Measurements from ENCODE around the gene KLHL35.
A peak's percentile ranks its signal among the peaks of the same experiment; 100 is the strongest.

The KLHL35 gene

DNA sequence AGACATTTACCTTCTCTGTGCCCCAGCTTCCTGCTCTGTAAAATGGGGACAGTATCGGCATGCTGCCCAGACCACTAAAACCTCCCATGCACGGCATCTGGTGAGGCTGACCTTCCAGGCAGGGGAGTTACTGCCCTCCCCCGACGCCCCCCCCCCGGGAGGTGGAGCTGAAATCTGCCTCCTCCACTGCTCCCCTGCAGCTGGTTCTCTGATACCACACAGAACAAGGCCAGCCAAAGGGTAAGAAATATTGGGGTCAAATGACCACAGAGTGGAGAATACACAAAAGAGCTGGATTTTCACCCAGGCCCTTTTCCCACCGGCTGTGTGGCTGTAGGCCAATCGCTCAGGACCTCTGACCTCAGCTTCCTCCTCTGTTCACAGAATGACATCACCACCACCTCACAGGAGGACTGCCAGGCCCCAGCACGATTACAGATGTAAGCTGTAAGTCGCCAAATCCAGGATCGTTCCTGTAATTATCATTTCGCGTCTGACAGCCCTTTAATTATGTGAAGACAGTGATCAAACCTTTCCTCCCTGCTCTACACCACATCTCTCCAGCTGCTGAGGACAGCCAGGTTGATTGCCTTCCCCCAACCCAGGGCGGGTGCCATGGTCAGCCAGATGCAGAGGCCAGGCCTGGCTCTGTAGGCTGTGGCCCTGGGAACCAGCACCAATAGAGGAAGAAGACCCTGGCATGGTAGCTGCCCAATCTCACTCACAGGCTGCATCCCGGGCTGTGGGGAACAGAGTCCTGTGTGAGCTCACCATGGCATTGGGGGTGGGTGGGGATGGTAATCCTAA is 35.7 kb upstream of the KLHL35 start:
- DNase-seq, result no peak

DNA sequence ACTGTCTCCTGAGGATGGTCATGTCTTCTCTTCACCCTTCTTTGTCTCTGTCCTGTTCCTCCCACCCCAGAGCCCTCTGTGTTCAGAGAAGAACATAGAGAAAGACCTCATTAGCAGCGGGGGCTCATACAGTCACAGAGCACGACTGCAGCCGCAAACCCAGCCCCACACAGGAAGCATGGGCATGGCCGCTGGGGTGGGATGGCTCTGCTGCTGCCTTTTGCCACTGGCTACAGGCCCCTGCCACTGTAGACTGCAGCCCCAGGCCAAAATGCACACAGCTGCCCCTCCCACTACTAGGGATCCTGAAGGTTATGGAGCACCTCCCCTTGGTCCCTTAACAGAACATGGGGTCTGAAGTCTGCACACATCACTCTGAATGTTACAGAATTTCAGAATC is 34.9 kb upstream of the KLHL35 start:
- DNase-seq, result no peak

DNA sequence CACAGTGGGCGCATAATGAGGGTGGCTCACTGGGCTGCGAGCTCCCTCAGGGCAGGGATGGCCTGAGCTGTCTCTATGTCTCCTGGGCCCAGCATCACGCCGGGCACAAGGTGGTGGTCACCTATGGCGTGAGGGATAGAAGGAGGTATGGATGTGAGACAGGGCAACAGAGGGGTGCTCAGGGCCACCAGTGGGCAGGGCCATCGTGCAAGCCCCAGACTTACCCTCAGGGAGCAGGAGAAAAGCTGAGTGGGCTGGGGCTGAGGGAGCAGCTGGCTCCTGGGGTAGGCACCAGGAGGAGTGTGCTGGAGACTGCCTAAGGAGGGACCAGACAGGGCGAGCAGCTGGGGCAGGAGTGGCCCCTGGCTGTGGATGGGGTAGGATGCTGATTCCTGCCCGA is 34.3 kb upstream of the KLHL35 start:
- DNase-seq, result no peak

DNA sequence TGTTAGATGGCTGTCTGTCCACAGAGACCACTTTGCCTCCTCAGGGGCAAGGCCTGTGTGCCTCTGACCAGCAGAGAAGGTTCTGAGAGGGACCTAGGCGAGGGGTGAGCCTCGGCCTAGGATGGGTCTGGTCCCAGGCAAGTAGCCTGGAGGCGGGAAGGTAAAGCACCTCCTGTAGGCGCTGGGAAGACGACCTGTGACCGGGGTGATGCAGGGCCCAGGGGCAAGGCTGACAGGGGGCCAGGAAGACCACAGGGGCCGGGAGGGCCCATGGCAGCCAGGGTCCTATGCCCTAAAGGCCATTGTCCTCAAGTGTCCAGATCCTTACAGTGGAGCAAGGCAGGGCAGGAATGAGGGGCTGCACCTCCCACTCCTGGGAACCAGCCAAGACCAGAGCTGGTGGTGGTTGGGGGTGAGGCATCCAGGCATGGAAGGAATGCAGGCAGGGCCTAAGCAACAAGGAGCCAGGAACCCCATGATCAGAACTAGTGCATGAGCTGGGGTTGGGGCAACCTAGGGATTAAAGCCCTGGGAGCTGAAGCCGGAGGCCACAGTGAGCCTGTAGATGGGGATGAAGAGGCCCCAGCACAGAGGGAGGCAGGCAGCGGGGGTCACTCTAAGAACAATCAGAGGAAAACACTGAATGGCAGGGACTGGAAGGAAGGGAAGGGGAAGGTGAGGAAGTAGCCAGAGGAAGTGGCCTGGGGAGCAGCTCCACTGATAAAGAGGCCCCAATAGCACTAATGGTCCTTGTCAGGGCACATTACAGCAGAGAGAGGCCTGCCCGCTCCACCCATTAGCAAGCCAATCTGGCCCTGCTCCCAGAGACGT is 32.9 kb upstream of the KLHL35 start:
- no peak for DNase-seq

DNA sequence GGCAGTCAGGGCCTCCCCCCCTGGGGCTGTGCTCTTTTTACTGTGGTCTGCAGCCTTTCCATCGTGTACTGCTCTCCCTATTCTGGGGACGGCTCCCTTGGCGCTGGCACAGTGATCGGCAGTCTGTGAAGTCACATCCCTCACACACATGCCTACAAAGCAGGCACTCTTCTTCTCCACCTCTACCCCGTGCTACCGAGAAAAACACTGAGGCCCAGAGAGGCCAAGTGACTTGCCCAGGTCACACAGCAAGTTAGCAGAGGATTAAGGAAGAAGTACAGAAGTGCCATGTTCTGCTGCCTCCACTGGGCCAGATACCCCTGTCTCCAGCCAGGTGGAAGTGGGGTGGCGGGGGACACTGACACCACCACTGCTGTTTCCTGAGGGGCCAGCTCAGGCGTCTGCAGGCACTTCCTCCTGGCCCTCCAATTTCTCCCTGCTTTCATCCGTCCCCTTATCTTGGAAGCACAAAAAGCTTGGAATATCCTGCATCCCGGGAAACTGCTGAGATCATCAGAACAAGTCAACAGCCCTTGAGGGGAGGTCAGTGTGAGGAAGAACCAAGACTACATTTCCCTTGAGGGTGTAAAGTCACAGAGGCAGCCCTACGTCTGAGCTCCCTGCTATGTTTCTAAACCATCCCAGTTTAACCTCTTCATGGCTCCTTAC is 30.2 kb upstream of the KLHL35 start:
- DNase-seq, result no peak

DNA sequence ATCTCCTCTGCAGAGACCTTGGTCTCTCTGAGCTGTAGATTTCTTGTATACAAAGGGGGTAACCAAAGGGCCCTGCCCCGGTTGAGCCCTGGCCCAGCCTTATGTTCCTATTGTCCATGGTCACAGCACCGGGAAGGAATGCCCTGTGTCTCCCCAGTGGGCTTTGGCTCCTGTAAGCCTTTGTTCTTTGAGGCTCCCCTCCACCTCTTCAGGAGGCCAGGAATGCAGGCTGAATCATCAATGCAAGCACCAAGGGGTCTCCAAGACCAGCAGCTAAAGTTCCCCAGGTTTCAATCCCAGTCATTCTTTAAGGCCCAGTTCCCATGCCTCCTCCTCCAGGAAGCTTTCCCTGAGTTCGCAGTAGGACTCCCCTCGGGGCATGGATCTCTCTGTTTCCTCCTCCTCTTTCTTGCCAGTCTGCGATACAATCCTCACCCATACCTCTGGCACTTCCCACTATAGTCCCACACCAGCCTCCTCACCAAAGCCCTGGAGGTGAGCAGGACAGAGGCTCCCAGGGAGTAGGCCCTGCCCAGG is 29.2 kb upstream of the KLHL35 start:
- no peak for DNase-seq

DNA sequence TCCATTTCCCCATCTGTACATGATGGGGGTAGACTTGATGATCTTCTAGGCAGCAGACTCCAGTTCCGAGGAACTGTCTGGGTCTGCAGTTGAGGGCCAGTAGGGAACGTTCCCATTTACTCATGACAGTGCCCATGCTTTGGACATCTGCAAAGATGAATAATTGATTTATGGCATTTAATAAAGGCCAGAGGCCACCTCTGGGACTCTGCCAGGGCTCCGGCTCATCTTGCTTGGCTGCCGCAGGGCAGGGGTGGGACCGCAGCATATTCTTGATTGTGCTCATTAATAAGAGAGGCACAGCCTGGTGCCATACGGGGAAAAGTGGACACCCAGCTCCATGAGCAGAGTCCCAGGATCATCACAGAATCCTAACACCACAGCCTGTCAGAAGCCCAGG is 28.1 kb upstream of the KLHL35 start:
- DNase-seq, result no peak

DNA sequence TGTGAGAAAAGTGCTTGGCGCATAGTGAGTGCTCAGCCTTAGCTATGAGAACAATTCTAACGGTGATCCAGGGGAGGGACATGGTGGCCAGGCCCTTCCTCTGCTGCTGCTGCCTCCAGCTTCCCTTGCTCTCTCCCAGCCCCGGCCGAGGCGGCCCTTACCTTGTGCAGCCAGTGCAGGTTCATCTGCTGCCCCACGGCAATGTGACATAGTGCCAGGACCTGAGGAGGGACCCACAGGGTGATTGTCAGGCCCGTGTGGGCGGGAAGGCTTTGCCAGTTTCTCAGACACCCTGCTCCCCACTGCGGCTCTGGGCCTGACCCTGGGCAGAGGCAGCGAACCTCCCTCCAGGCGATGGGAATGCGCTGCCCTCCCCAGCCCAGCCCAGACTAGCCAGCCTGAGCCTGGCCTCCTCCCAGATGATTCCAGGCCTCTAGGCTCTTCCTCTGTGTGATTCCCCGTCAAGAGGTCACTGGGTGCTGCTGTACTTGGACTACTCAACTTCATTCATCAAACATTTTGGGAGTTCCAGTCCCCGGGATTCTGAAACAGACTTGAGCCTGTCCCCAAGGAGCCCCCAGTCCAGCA is 23.7 kb upstream of the KLHL35 start:
- DNase-seq, result no peak

DNA sequence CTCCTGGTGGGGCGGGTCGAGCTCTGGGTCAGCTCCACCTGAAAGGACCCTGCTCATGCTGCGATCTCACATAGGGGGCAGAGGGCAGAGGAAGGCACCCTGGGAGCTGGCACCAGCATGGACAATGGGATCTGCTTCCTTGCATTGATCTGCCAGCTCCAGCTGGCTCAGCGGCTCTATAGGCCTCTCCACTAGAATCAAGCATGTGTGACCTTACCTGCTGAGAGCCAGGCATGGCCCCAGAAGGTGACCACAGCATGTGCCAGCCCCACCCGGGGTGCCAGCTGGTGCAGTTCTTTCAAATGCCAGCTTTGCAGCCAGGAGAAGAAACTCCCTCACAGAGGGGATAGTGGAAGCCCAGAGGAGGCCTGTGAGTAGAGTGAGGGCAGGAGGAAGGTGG is 22.0 kb upstream of the KLHL35 start:
- no peak for DNase-seq

DNA sequence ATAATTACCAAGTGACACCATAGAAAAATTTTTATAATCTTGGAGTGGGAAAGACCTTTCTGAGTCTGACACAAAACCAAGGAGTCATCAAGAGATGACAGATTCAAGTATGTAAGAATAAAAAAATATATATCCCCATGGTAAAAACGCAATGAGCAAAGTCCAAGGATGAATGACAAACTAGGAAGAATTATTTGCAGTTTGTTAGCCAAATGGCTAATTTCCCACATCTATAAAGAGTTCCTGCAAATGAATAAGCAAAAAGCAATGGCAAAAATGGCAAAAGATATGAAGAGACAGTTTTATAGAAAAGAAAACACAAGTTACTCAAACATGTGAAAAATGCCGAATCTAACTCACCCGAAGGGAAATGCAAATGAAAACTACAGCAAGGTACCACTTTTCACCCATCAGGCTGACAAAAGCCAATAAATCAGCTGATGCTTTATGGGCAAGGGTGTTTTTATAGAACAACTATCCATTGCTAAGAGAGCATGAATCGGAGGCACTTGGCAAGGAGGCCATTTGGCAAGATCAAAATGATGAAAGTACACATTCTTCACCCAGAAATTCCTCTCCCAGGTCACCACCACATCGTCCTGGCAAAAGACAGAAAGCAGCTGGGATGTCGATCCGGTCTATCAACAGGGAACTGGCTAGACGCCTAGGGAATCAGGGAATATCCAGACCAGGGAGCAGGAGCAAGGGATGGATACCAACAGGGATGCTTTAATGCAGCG is 21.1 kb upstream of the KLHL35 start:
- no peak for DNase-seq

DNA sequence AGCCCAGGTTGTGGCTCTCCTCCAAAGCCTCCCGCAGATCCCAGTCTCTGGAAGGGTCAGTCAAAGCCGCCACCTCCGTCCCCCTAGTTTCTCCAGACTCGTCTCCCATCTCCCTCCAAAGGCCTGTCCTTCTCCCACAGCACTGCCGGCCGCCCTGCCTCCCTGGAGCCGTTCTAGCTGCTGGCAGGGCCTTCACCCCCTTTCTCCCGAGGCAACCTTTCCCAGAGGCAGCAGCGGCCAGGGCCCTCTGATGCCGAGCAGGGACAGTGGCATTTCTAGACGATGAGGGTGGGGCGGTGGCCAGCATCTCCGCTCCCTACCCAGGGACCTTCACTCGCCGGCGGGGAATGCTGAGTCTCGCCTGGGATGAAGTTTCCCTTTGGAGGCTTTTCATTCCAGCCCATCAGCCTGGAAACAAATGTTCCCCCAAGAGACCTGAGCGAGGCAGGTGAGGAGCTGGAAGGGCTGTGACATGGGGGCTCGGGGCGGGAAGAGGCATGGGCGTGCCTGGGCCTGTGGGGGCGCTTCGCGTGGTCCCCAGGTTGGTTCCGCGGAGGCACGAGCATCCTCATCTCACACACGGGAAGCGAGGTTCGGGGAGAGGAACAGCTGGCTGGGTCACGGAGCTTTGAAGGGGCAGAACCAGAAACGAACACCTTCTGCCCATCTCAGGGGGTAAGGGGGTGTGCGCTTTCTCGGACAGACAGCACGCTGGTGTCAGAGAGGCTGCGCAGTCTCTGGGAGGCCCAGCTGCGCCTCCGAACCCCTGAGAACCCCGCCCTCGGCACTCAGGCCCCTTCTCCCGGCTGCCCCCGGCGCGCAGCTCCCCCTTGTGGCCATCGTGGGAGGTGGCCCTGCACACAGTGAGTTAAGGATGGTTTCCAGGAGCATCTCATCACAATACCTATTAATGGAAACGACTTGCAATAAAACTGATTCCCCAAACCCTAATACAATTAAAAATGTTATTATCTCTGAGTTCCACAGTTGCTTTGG is 18.1 kb upstream of the KLHL35 start:
- DNase-seq, result peak in 1 of 2 donors; percentile 42

DNA sequence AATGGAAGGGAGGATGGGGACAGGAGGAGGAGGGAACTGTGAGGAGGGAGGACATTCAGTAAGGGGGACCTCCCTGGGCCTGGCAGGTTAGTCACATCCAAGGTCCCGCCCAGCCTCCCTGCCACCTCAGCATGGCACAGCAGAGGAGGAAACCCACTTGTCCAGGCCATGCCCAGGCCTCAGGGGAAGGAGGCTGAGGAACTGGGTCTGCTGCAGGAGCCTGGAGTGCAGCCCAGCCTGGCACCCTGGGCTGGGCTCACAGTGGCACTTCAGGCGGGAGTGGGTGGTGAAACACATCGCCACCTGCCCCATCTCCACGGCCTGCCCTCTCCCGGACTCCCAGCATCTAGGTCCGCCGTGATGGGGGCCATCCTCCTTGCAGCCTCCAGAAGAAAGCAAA is 17.2 kb upstream of the KLHL35 start:
- DNase-seq, result no peak

DNA sequence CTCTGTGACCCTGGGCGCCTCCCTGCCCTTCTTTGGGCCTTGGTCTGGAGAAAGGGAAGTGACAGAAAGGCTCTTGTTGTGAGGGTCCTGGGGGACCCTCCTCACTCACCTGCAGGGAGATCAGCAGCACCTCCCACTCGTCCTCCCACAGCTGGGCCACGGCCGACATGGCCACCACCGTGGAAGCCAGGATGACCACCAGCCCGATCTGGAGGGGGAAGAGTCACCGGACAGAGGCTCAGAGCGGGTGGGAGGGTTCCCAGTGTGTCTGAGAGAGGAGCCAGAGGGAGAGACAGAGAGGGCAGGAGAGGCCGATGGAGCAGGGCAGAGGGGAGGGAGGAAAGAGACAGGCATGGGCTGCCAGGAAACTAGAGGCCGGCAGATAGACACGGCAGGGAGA is 16.8 kb upstream of the KLHL35 start:
- DNase-seq, result no peak

DNA sequence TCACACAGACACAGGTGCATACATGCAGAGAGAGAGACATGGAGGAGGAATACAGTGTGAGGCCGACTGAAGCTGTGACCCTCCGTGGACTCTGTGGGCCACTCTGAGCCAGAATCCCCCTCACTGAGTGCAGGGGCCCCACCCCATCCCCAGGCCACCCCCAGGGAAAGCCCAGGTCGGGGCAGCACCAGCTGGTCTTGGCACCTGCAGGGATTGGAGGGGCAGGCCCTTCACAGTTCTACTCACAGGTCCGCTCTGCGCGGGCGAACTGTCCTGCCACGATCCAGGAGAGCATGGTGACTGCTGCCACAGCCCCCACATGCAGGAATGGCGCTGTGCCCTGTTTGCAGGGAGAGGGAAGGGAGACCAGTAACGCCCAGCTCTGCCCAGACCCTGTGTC is 16.3 kb upstream of the KLHL35 start:
- DNase-seq, result no peak

DNA sequence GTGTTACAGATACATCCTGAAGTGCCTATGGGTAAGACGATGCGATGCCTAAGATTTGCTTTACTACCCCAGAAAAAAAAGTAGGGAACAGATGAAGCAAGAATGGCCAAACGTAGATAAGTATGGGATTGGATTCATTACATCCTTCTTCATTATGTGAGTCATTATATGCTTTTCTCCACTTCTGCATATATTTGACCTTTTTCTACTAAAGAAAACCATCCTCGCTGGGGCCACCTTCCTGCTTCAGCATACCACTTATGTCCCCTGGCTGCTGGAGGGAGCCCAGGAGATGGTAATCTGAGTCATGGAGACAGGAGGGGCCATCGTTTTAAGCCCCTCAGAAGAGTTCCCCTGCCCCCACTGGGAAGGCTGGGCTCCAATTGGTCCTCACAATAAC is 14.4 kb upstream of the KLHL35 start:
- no peak for DNase-seq

DNA sequence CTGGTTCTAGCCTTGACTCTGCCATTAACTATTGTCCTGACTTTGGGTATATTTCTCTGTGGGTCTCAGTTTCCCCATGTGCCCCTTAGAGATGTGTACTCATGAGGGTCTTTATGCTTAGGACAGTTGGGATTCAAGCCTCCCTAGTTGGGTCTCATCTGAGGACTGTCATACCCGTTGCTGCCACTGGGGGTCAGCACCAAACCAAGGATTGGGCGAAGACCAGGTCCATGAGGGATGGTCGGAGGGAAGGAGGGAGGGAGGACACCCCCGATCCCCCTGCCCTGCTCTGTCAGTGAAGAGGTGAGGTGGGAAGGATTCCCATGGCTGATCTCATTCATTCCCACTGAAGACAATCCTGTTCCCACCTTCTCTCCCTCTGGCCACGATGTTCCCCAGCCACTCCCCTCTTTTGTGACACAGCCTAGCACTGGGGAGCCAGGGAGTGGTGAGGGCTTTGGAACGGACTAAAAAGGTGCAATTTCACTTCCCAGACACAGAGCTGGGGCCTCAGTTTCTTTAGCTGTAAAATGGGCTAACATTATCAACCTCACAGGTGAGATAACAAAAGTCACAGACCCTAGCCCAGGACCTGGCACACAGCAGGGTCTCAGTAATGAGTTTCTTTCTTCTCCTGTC is 12.4 kb upstream of the KLHL35 start:
- DNase-seq, result peak; percentile 62 to 77

DNA sequence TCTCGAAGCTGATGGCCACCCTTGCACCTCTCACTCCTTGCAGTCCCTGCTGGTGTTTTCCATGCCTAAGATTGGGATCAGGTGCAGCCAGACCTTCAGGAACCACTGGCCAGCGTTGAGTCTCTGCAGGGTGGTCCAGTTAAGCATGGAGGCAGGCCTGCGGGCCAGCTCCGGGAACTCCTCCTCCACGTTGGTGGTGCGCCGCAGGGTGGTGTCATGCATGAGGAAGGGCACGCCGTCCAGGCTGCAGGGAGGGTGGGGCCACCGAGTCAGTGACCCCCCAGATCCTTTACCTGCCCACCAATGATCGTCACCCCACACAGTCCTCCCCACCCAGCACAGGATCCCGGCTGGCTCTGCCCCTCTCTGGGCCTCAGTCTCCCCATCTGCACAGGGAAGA is 10.0 kb upstream of the KLHL35 start:
- DNase-seq, result no peak

DNA sequence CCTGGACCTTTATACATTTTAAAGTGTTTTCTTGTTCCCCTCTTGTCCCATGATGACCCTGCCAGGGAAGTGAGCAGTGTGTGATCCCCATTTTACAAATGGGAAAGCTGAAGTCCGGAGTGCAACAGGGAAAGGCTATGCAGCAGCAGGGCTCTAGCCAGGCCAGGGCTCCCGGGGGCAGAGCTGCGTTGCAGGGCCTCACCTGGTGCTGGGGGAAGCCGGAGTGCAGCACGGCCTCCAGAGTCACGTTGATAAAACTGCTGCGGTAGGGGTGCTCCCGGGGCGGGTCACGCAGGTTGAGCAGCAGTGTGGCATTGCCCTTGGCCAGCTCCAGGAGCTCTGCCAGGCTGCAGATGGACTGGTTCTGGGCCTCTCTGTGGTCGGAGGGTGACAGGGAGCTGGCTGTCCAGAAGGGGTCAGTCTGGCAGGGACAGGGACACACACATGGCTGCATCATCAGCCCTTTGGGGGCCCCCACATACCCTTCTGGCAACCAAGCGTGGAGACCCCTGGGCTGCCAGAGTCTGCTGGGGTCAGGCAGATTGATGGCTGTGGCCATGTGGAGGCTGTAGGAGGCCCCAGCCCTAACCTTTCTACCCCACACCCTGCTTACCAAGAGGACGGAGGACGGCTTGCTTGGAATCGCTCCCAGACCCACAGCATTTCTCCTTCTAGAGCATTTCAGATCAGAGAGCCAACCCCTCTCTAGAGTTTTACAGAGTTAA is 9.3 kb upstream of the KLHL35 start:
- no peak for DNase-seq

DNA sequence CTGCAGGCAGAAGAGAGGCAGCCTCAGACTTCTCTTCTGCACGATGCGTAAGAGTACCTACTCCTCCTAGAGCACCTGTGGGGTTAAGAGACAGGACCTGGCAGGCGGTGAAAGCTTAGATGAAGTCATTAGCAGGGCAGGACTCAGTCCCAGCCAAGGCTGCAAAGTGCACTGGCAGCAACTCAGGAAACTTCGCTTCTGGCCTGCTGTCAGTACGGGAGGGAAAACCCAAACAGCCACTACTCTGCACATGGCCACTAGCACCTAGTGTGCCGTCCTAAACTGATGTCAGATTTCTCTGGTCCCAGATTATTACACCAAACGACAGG is 8.8 kb upstream of the KLHL35 start:
- no peak for DNase-seq
